A673 (cell line): ENCODE data around the gene IRS1. TPM values are rescaled to one million over a fixed set of nuclear protein-coding genes. Genes with fewer than 3 reads are reported as not detected.

Experiments used
- BruUV-seq: library from RNA; stranded (reverse); fragments of 400-500 nt; replicated peaks from 2 replicates; lab custom pipeline; 2021; lab: Mats Ljungman, UMichigan
- CTCF ChIA-PET: fragments of 300-600 bp; sonication (Branson Sonifier 250); formaldehyde crosslinking; loops from one replicate; lab custom pipeline; 2022; ENCODE audit warnings: antibody characterized with exemption; lab: Charles Lee
- POLR2A ChIA-PET: fragments of 300-600 bp; sonication (Branson Sonifier 250); formaldehyde crosslinking; loops from one replicate; lab custom pipeline; 2022; ENCODE audit warnings: antibody characterized with exemption; ENCODE audit not compliant: low non-redundant PET; lab: Charles Lee
- DNase-seq: peaks from one replicate; pipeline ENCODE4 v3.0.0-alpha.2; 2015; ENCODE audit warnings: low spot score
- H3K27ac ChIP-seq: fragments of 200-600 bp; sonication (generic); 2 replicates; pipeline ENCODE4 v1.5.1; 2016; ENCODE audit warnings: mixed run types, low read depth, mild to moderate bottlenecking, mixed read lengths, antibody characterized with exemption, low read length; ENCODE audit not compliant: poor library complexity, severe bottlenecking
- H3K27me3 ChIP-seq: fragments of 200-600 bp; sonication (generic); replicated peaks from 2 replicates; pipeline ENCODE4 v1.6.1; 2017; ENCODE audit warnings: mixed run types, low read depth, mild to moderate bottlenecking, mixed read lengths, antibody characterized with exemption, low read length; ENCODE audit not compliant: insufficient read depth, poor library complexity
- H3K36me3 ChIP-seq: fragments of 200-600 bp; sonication (generic); 2 replicates; pipeline ENCODE4 v1.6.1; 2016; ENCODE audit warnings: mixed run types, mild to moderate bottlenecking, mixed read lengths, antibody characterized with exemption, low read length; ENCODE audit not compliant: insufficient read depth, poor library complexity, severe bottlenecking
- H3K4me1 ChIP-seq: fragments of 200-600 bp; sonication (generic); 2 replicates; pipeline ENCODE4 v1.6.1; 2017; ENCODE audit warnings: mixed run types, mild to moderate bottlenecking, mixed read lengths, antibody characterized with exemption, low read length; ENCODE audit not compliant: insufficient read depth, poor library complexity, severe bottlenecking
- H3K4me3 ChIP-seq: fragments of 200-600 bp; sonication (generic); 2 replicates; pipeline ENCODE4 v1.5.1; 2016; ENCODE audit warnings: low read depth, mixed run types, mild to moderate bottlenecking, mixed read lengths, low read length; ENCODE audit not compliant: poor library complexity, severe bottlenecking
- H3K9me3 ChIP-seq: fragments of 200-600 bp; sonication (generic); 2 replicates; pipeline ENCODE4 v1.6.1; 2016; ENCODE audit warnings: mixed run types, low read depth, mild to moderate bottlenecking, mixed read lengths, antibody characterized with exemption, low read length; ENCODE audit not compliant: poor library complexity, severe bottlenecking
- EZH2 ChIP-seq: fragments of 200-600 bp; sonication (generic); IDR thresholded peaks from 2 replicates; pipeline ENCODE4 v1.6.1; 2017; ENCODE audit warnings: borderline replicate concordance, low read depth, mild to moderate bottlenecking, mixed read lengths, antibody characterized with exemption, low read length; ENCODE audit not compliant: poor library complexity, severe bottlenecking
- intact Hi-C: fragments of 100-400 bp; cut with micrococcal nuclease; formaldehyde crosslinking; loops from one replicate; pipeline ENCODE4 v1.10.0; 2022; ENCODE audit not compliant: unreplicated experiment
- total RNA-seq: library from RNA; stranded (reverse); gene quantifications from 2 replicates; pipeline ENCODE4 v1.2.3, GENCODE V29; 2021
- TF ChIP-seq, protein P1 (sequence below): fragments of 300-800, 200-600 bp; sonication (generic); conservative IDR thresholded peaks from 2 replicates; pipeline ENCODE4 v1.5.1; 2017; ENCODE audit warnings: low read depth, mild to moderate bottlenecking, antibody characterized with exemption, low read length, moderate library complexity, mixed read lengths

IRS1 gene
- total RNA-seq, 1 experiment from 2014 or later = 29.3 TPM

DNA sequence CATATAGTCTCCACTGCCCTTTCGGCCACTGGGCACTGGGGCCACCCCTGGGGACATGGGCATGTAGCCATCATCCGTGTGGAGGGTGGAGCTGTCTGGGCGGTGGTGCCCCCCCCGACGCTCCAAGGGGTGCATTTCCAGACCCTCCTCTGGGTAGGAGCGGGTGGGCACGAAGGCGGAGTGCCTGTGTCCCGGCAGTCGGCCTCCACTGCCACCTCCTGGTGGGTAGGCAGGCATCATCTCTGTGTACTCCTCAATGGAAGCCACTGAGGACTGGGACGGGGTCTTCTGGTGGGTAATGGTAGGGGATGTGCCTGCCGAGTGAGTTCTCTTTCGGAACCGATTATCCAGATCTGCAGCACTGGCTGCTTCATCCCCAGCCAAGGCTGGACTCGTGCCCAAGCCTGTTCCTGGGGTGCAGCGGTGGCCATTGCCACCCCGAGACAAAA lies 2.8 kb downstream of the IRS1 start:
- POLR2A ChIA-PET = interaction anchor here (0.6 kb wide), 1 partner anchor 669 kb away, joined by 3 read pairs; no protein-coding TSS in a partner anchor
- CTCF ChIA-PET = interaction anchor here (0.6 to 1.1 kb wide), 4 partner anchors 24 to 1132 kb away, joined by 3 to 10 read pairs (median 5); no protein-coding TSS in a partner anchor
- peak; percentile 90 for DNase-seq
- TSS peak; percentile 4 for BruUV-seq
- TF ChIP-seq EZH2 = no peak
- TF ChIP-seq, protein P1, sequence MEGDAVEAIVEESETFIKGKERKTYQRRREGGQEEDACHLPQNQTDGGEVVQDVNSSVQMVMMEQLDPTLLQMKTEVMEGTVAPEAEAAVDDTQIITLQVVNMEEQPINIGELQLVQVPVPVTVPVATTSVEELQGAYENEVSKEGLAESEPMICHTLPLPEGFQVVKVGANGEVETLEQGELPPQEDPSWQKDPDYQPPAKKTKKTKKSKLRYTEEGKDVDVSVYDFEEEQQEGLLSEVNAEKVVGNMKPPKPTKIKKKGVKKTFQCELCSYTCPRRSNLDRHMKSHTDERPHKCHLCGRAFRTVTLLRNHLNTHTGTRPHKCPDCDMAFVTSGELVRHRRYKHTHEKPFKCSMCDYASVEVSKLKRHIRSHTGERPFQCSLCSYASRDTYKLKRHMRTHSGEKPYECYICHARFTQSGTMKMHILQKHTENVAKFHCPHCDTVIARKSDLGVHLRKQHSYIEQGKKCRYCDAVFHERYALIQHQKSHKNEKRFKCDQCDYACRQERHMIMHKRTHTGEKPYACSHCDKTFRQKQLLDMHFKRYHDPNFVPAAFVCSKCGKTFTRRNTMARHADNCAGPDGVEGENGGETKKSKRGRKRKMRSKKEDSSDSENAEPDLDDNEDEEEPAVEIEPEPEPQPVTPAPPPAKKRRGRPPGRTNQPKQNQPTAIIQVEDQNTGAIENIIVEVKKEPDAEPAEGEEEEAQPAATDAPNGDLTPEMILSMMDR = peak; percentile 90
- intact Hi-C loops = loop anchor here (1.0 to 5.0 kb wide), 6 partner anchors 365 to 1127 kb away; no protein-coding TSS in a partner anchor
- H3K36me3 ChIP-seq = peaks cover 28% of the 10 kb centered on the region
- no peaks in the 10 kb centered on the region for H3K27me3 ChIP-seq
- H3K4me1 ChIP-seq = peaks cover 38% of the 10 kb centered on the region
- peak overlapping the region; percentile 88 for H3K27ac ChIP-seq
- peak overlapping the region; percentile 91 for H3K4me3 ChIP-seq
- no peaks in the 10 kb centered on the region for H3K9me3 ChIP-seq

DNA sequence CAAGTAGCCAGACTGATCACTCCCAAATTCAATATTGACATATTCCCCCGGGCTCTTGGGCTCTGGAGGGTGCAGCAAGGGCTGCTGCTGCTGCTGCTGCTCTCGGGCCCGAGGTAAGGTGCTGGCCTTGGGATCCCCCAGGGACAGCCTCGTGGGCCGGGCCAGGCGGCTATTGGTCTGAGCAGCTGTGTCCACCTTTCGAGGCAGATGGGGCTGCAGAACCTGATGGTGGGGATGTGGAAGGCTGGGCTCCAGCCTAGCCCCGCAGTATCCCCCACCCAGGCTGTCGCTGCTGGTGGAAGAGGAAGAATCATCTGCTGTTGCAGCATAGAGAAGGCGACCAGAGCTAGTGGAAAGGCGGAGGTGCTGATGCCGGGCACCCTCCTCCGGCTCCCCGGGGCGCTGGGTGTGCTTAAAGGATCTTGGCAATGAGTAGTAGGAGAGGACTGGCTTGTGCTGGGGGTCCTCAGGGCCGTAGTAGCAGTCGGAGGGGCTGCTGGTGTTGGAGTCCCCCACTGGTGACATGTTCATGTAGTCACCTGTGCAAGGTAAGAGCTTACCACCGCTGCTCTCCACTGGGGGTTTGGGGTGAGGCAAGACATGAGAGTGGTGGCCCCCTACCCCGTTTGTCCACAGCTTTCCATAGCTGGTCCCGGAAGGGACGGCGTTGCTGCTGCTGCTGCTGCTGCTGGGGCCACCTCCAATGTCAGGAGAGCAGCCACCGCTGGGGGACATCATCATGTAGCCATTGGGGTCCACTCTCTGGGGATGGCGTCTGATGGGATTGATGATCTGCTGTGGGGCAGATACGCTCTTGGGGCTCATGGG lies 3.4 kb downstream of the IRS1 start:
- peaks cover 36% of the 10 kb centered on the region for H3K4me1 ChIP-seq
- TF ChIP-seq, protein P1 = no peak
- TF ChIP-seq EZH2 = no peak
- ChIA-PET CTCF (interaction anchor here (1.0 kb wide), 1 partner anchor 581 kb away, joined by 3 read pairs; no protein-coding TSS in a partner anchor), POLR2A (interaction anchor here (0.6 kb wide), 2 partner anchors 104 to 613 kb away, joined by 3 to 4 read pairs; no protein-coding TSS in a partner anchor)
- H3K27ac ChIP-seq = peak overlapping the region; percentile 88
- peak overlapping the region; percentile 91 for H3K4me3 ChIP-seq
- no TSS peak for BruUV-seq
- intact Hi-C loops = loop anchor here (2.0 to 5.0 kb wide), 5 partner anchors 364 to 1001 kb away; no protein-coding TSS in a partner anchor
- H3K36me3 ChIP-seq = peaks cover 28% of the 10 kb centered on the region
- peak; percentile 40 for DNase-seq
- H3K9me3 ChIP-seq = no peaks in the 10 kb centered on the region
- no peaks in the 10 kb centered on the region for H3K27me3 ChIP-seq

DNA sequence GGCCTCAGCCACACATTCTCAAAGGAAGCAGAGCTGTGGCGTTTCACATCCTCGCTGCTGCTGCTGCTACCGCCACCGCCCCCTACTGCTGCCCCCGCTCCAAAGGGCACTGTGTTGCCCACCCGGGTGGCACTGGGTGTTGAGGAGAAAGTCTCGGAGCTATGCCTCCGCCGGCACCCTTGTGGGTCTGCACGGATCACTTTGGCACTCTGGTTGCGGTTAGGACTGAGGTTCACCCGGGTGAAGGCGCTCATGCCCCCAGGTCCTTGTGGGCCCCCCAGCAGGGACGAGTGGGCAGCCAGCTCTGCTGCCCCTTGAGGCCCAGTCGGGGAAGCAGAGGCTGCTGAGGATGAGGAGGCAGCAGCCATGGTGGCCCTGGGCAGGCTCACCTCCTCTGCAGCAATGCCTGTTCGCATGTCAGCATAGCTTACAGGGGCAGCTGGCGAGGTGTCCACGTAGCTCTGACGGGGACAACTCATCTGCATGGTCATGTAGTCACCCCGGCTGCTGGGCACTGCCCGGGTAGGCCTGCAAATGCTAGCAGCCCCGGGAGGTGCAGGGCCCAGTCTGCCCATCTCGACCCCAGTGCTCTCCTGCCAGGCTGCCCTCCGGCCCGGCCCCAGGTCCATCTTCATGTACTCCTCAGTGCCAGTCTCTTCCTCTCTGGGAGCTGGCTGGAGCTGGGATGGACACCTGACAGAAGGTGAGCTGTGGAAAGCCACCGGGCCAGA lies 4.2 kb downstream of the IRS1 start:
- CTCF ChIA-PET = interaction anchor here (0.9 kb wide), 2 partner anchors 580 to 1130 kb away, joined by 3 to 7 read pairs; no protein-coding TSS in a partner anchor
- Histone ChIP-seq H3K36me3 (peaks cover 32% of the 10 kb centered on the region), H3K27me3 (no peaks in the 10 kb centered on the region), H3K9me3 (no peaks in the 10 kb centered on the region), H3K27ac (peak overlapping the region; percentile 88), H3K4me1 (peaks cover 43% of the 10 kb centered on the region), H3K4me3 (peak overlapping the region; percentile 91)
- POLR2A ChIA-PET = interaction anchor here (0.6 kb wide), 2 partner anchors 105 to 612 kb away, joined by 3 to 4 read pairs; no protein-coding TSS in a partner anchor
- BruUV-seq = no TSS peak
- intact Hi-C loops = loop anchor here (2.0 to 5.0 kb wide), 6 partner anchors 145 to 1001 kb away; no protein-coding TSS in a partner anchor
- no peak for DNase-seq
- TF ChIP-seq EZH2 = no peak
- TF ChIP-seq, protein P1 = no peak
